M059J (cell line): Measurements from ENCODE around the gene GPR25. TPM values are rescaled to one million over a fixed set of nuclear protein-coding genes. Genes with fewer than 3 reads are reported as not detected.

Experiments
- DNase-seq: peaks from one replicate; pipeline ENCODE4 v3.0.0-alpha.2; 2012; ENCODE audit warnings: low read depth
- total RNA-seq: library from RNA; depleted of rRNA; stranded (reverse); fragments of >200 nt; shearing (Covaris generic); gene quantifications from 2 replicates; pipeline ENCODE4 v1.2.3, GENCODE V29; 2014; rRNA removed

The GPR25 gene, protein sequence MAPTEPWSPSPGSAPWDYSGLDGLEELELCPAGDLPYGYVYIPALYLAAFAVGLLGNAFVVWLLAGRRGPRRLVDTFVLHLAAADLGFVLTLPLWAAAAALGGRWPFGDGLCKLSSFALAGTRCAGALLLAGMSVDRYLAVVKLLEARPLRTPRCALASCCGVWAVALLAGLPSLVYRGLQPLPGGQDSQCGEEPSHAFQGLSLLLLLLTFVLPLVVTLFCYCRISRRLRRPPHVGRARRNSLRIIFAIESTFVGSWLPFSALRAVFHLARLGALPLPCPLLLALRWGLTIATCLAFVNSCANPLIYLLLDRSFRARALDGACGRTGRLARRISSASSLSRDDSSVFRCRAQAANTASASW
- total RNA-seq, result not detected in 2 replicates

DNA sequence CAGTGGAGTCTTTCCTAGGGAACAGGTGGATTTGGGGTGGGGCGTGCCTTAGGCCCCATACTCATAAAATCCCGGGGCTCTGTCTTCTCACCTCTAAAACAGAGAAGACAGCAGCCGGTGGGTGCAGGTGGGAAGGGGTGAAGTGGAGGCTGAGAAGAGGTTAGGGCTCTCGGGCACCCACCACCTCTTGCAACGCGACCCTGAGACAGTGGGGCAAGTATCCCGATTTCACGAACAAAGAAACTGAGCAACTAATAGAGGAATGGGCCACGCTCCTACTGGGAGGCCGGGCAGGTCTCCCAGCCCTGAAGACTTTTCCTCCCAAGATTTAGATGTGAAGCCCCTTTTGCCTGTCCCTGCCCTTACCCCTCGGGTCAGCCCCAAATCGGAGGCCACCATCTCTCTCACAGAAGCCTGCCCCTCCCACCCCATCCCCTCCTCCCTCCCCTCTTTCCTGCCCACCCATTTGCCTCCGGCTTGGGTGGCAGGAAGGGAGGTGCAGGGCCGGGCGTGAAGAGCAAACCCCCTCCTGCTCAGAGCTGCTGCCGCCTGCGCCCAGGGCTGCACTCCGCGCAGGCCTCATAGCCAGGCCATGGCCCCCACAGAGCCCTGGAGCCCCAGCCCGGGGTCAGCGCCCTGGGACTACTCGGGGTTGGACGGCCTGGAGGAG, at the start of gene GPR25:
GPR25 (plus strand) TSS at position 536 of the 670 bp plus-strand sequence; CDS start at position 593, 57 bp downstream.
- DNase-seq, result no peak

- no peak for DNase-seq
Observed at GRCh38 chr1:200831091-200831490, 41.7 kb upstream of the GPR25 start.

DNA sequence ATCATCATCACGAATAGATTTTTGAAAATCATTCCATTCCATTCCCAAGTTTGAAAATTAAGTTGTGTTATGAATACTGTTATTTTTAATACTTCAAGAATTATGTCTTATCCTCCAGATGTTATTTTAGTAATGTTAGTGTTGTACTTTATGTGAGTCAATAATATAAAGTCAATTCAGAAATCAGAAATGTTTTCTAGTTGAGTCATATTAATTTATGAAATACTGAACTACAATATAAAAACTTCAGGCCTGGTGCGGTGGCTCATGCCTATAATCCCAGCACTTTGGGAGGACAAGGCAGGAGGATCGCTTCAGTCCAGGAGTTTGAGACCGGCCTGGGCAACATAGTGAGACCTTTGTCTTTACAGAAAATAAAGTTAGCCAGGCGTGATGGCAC, 38.4 kb upstream of the GPR25 start:
- DNase-seq, result no peak

DNA sequence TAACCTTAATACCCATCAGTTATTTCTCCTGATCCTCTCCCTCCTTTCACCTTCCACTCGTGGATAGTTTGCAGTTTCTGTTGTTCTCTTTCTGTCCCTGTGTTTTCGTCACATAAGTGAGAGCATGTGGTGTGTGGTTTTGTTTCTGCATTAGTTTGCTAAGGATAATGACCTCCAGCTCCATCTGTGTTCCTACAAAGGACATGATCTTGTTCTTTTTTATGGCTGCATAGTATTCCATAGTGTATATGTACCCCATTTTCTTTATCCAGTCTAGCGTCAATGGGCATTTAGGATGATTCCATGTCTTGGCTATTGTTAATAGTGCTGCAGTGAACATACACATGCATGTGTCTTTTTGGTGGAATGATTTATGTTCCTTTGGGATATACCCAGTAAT, 36.6 kb upstream of the GPR25 start:
- no peak for DNase-seq

GRCh38 chr1:200837931-200838571, 34.7 kb upstream of the GPR25 start:
- peak; percentile 42 for DNase-seq

DNA sequence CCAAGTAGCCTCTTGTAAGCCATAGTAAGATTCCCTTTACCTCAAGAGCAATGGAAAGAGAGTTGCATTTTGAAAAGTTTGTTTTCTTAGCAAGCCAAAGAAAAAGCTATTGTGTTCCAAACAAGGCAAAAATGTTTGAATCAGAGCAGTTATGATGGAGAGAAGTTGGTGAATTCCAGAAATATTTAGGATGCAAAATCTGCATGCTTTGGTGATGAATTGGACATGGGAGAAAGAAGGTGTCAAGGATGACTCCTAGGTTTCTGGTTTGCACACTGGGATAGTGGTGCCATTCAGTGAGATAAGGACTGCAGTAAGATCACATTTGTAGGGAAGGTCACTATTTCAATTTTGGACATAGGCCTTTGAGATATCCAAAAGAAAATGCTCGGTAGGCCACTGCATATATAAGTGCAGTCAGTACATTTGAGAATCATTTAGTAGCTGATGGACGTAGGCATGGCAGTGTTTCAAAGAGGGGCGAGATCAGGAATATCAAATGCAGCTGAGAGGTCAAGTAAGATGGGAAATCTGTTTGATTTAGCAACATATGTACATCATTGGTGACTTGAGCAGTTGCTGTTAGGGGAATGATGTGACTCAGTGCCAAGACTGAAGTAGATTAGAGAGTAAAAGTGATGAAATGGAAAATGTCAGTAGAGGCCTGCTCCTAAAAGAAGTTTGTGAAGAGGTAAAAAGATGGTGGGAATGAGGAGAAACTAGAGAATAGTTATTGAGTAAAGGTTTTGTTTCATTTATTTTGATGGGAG, 33.9 kb upstream of the GPR25 start:
- peak; percentile 42 for DNase-seq

- DNase-seq, result no peak
Observed at GRCh38 chr1:200845360-200845759, 27.4 kb upstream of the GPR25 start.

GRCh38 chr1:200846398-200846797, 26.4 kb upstream of the GPR25 start:
- DNase-seq, result no peak

DNA sequence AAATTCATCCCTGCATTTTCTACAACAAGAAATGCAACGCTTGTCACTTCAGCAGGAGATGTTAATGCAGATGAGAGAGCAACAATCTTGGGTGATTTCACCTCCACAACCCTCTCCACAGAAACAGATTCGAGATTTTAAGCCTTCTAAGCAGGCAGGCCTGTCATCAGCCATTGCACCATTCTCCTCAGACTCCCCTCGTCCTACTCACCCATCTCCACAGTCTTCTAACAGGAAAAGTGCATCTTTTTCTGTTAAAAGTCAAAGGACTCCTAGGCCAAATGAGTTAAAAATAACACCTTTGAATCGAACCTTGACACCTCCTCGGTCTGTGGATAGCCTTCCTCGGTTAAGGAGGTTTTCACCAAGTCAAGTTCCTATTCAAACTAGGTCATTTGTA, 23.4 kb upstream of the GPR25 start:
- no peak for DNase-seq

DNA sequence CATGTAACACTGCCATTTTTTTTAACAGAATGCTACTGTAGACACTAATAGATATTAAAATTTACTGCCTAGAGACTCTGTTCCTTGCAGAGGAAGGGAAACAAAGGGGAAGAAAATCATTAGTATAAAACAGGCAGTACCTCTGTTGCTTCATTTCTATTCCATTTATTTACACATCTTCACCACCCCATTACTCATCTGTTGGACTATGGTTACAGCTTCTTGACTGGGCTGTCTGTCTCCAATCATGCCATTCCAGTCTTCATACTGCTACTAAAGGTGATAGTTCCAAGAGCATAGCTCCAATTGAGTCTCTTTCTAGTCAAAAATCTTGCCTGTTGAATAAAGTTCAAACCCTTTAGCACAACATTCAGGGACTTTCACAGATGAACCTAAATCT, 22.2 kb upstream of the GPR25 start:
- DNase-seq, result no peak

DNA sequence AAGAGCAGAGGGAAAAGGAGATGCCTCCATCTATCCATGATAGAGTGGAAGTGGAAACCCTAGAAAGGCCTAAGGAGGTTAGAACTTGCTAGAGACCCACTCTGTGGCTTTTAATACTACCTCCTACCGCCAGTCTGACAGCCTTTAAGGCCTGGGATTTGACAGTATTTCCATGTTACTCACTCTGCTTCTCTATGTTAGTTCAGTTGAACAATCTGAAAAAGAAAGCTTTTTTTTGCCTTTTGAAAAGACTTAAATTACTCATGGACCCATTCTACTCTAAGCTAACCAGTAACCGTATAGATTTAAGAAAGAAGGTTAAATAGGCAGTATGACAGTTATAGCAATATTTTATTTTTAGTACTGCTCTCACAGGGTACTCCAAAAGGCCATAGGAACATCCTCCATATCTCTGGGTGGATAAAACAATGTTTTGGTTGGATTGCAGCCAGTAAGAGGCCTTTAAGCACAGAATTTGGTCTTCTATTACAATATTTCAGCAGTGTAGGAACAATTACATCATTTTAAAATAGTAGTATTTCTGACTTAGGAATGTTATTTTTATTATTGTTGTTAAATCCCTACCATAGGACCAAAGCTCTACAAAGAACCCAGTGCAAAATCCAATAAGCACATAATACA, 15.9 kb upstream of the GPR25 start:
- DNase-seq, result no peak

- DNase-seq, result no peak
Observed at GRCh38 chr1:200857804-200858203, 15.0 kb upstream of the GPR25 start.

- no peak for DNase-seq
Observed at GRCh38 chr1:200861937-200862647, 10.7 kb upstream of the GPR25 start.

DNA sequence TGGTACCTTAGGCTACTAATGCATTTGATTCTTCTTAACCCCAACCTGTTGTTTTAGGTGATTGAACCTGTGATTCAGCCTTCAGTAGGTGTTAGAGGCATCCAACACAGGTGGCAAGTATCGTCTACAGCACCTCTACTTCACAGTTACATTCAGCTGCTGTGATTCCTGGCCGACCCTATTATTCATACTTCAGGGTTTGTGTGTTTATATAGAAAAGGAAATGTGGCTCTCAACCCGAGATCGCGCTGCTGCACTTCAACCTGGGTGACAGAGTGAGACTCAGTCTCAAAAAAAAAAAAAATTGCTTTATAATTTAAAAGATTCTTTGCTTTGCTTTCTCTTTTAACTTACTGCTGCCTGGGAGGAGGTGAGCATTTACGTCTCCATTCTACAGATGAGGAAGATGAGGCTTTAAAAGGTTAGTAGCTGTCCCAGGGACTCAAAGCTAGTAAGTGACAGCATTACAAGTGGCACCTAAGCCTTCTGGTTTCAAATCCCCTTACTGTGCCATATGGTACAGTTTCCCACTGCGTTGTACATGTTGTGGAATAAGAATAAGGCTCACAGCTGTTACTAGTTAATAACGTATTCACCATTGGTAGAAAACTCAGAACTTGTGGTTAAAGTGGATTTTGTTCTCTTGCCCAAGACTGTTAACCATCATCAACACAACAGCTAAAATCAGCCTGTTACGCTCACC, 9.9 kb upstream of the GPR25 start:
- DNase-seq, result no peak

GRCh38 chr1:200866116-200866515, 6.7 kb upstream of the GPR25 start:
- DNase-seq, result no peak

DNA sequence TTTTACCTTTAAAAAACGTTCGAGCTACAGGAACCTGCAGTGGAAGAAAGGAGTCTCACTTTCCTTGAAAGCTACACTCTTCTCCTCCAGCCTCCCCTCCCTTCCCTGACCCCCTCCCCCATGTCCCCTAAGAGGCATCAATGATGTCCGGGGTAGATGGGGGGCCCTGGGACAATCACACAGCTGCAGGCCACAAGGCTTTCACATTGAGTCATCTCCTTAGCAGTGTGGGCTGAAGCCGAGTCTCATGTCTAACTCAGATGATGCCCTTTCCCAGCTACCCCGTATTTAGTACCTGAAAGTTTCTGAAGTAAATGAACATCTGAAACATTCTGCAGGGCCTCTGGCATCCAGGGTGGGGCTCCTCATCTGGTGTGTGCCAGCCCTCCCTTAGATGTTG, 6.3 kb upstream of the GPR25 start:
- DNase-seq, result peak; percentile 30

DNA sequence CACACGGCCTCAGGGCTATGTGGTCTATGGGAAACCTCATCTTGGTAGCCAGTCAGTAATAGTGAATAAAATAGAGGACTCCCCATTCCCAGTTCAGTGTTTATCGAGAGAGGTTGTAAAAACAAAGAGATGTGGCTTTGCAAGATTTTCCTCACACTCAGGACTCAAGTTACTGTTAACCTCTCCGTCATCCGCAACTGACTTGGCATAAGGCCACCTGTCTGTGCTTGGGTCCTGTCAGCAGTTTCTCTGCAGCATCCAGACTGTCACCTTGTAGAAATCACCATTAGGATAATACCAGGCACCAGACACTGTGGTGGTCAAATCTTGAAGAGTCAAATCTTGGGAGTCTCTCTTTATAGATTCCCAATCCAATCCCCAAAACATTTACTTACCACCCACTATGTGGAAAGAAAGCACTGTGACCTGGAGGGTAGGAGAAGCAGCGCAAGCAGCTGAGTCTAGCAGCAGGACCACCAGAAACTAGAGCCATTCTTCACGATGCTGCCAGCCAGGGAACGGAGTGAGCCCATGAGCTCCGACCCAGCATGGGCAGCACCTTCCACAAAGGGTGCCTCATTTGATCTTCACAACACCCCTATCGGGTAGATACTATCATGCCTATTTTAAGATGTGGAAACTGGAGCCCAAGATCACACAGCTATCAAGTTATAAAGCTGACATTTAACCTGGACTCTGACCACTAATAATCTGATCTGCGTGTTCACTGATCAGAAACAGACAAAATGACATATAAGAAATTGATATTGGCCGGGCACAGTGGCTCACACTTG, 5.6 kb upstream of the GPR25 start:
- DNase-seq, result peak; percentile 17

GRCh38 chr1:200869376-200869752, 3.4 kb upstream of the GPR25 start:
- DNase-seq, result no peak

DNA sequence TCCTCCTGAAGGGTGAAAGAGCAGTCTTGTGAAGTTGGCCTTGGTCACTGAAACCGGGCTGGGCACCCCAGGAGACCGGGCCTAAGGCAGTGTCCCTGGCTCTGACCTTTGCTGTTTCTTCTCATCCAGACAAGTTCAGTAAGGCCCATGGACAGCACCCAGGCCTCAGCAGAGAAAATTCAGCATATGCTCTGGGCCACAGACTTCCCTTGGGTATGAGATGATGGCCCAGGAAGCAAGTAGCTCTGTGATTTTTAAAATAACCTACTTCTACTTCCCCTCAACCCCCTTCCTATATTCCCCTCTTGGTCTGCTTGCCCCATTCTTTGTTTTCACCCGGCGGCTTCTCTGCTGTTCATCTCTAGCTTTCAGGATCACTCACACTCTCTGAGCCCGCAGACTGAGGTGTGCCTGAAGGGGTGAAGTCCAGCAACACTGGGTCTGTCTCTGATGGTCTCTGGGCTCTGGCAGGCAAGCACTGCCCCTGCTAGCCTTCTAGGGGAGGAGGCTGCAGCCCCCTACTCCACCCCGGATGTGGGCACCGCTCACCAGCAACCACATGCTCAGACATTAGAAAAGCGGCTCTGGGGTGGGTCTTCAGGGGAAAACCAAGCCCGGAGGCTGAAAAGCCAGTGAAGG, 2.9 kb upstream of the GPR25 start:
- DNase-seq, result no peak
